Brain microvascular endothelial cell (primary cell): Measurements from ENCODE around the gene GNAS-AS1.

ENCODE experiments used
- DNase-seq: peaks from one replicate; pipeline ENCODE4 v3.0.0-alpha.2; 2020
- H3K27ac ChIP-seq: fragments of 250-450 bp; sonication (Bioruptor Pico); 2 replicates; pipeline ENCODE4 v1.5.1; 2020; ENCODE audit warnings: mild to moderate bottlenecking, moderate library complexity
- H3K27me3 ChIP-seq: fragments of 250-450 bp; sonication (Bioruptor Pico); replicated peaks from 2 replicates; pipeline ENCODE4 v1.5.1; 2020; ENCODE audit warnings: mild to moderate bottlenecking
- H3K36me3 ChIP-seq: fragments of 250-450 bp; sonication (Bioruptor Pico); replicated peaks from 2 replicates; pipeline ENCODE4 v1.5.1; 2020; ENCODE audit warnings: mild to moderate bottlenecking
- H3K4me3 ChIP-seq: 2 replicates; pipeline ENCODE4 v1.5.1; 2011; ENCODE audit warnings: low read depth, mild to moderate bottlenecking, control low read depth, low read length, moderate library complexity
- in situ Hi-C: cut with HindIII; loops from 2 replicates; pipeline ENCODE4 v1.10.0; 2017; ENCODE audit warnings: low sequenced_read_pairs, low pct_ligation_motif_present
- TF ChIP-seq, protein P1 (sequence below): IDR thresholded peaks from 2 replicates; pipeline ENCODE4 v1.5.1; 2011; ENCODE audit warnings: low read depth, mild to moderate bottlenecking, moderate library complexity, low read length, control low read depth, inconsistent platforms; ENCODE audit errors: missing control alignments

GNAS-AS1 gene

DNA sequence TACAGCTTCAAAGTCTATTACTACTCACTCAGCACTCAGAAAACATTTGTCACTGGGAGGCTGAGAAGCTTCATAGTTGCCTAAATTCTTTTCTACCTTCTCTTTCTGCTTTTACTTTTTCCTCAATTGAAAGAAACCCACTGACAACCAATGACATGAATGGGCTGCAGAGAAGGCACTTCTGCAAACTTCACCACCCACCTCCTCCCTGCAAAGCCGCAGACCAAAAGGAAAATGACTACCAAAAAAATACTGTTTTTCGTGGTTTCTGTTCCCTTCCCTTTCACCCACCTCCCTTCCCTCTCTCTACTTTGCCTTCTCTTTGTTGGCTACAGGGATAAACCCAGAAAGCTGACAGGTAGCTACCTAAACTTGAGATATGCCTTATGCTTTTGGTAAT lies 3.2 kb downstream of the GNAS-AS1 start:
- peaks cover 7% of the 10 kb centered on the region for H3K27me3 ChIP-seq
- no peak overlapping the region for H3K4me3 ChIP-seq
- in situ Hi-C loops: loop anchor here (25.0 kb wide), 1 partner anchor 185 kb away; the partner anchor contains the start of gene STX16
- DNase-seq: no peak
- TF ChIP-seq, protein P1, sequence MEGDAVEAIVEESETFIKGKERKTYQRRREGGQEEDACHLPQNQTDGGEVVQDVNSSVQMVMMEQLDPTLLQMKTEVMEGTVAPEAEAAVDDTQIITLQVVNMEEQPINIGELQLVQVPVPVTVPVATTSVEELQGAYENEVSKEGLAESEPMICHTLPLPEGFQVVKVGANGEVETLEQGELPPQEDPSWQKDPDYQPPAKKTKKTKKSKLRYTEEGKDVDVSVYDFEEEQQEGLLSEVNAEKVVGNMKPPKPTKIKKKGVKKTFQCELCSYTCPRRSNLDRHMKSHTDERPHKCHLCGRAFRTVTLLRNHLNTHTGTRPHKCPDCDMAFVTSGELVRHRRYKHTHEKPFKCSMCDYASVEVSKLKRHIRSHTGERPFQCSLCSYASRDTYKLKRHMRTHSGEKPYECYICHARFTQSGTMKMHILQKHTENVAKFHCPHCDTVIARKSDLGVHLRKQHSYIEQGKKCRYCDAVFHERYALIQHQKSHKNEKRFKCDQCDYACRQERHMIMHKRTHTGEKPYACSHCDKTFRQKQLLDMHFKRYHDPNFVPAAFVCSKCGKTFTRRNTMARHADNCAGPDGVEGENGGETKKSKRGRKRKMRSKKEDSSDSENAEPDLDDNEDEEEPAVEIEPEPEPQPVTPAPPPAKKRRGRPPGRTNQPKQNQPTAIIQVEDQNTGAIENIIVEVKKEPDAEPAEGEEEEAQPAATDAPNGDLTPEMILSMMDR: no peak
- no peak overlapping the region for H3K27ac ChIP-seq
- no peaks in the 10 kb centered on the region for H3K36me3 ChIP-seq

DNA sequence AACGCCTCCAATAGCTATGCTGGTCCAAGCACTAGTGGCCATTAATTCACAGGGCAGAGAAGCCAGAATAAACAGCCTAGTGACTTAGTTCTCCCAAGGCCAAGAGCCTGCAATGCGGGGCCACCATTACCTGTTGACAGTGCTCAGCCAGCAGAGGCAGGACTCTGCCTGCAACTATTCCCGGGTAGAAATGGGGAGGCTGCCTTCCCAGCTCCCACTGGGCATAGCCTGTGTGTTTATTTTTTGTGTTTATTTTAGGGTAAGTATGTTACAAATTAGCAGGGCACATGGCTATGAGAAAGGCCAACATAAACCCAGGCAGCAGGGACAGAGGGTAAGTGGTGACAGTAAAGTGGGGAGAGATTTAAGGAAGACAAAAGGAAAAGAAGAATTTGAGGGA lies 5.0 kb downstream of the GNAS-AS1 start:
- TF ChIP-seq, protein P1: no peak
- Histone ChIP-seq H3K27ac (no peak overlapping the region), H3K36me3 (no peaks in the 10 kb centered on the region), H3K27me3 (peaks cover 12% of the 10 kb centered on the region), H3K4me3 (no peak overlapping the region)
- DNase-seq: no peak
- in situ Hi-C loops: loop anchor here (25.0 kb wide), 1 partner anchor 183 kb away; the partner anchor contains the start of gene STX16

DNA sequence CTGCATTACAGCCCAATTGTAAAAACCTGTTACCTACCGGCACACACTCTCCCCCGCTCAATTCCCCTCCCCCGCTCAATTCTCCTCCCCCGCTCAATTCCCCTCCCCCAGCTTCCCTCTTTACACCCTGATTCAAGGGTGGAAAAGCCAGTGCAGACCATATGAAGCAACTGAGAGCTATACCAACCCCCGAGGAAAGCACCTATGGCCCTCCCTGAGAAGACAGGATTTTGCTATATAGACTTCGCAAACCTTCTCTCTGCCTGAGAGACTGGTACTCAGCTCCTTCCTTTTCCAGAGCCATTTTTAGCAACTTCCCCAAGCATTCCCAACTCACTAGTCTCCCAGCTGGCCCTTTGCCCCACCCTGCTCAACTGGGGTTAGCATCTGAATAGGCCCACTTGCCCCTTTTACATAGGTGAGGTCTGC lies 7.6 kb downstream of the GNAS-AS1 start:
- H3K27me3 ChIP-seq: peaks cover 31% of the 10 kb centered on the region

DNA sequence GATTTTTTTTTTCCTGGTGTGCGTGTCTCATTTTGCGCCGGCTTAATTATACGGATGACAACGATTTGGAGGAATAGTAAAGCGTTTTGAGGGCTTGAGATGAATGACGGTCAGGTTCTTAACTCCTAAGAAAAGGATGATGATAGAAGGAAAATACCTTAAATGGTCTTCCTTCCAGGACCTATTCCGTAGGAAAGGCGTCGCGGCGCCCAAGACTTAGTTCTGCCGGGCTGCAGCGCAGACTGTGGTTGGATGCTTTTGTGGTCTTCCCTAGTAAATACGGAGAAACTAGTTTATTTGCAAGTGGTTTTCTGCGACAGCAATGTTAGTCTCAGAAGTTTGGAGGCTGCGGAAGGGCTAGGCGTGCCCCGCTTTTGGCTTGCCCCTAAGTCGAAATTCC lies 8.4 kb downstream of the GNAS-AS1 start:
- Histone ChIP-seq H3K36me3 (no peaks in the 10 kb centered on the region), H3K27ac (no peak overlapping the region), H3K4me3 (no peak overlapping the region), H3K27me3 (peaks cover 31% of the 10 kb centered on the region)
- no peak for DNase-seq
- in situ Hi-C loops: loop anchor here (25.0 kb wide), 1 partner anchor 180 kb away; the partner anchor contains the start of gene STX16
- TF ChIP-seq, protein P1: no peak

More for the DNA sequence above, 7.6 kb downstream of the GNAS-AS1 start:
- DNase-seq: no peak
- no peak overlapping the region for H3K27ac ChIP-seq
- in situ Hi-C loops: loop anchor here (25.0 kb wide), 1 partner anchor 181 kb away; the partner anchor contains the start of gene STX16
- H3K4me3 ChIP-seq: no peak overlapping the region
- H3K36me3 ChIP-seq: no peaks in the 10 kb centered on the region
- TF ChIP-seq, protein P1: no peak

DNA sequence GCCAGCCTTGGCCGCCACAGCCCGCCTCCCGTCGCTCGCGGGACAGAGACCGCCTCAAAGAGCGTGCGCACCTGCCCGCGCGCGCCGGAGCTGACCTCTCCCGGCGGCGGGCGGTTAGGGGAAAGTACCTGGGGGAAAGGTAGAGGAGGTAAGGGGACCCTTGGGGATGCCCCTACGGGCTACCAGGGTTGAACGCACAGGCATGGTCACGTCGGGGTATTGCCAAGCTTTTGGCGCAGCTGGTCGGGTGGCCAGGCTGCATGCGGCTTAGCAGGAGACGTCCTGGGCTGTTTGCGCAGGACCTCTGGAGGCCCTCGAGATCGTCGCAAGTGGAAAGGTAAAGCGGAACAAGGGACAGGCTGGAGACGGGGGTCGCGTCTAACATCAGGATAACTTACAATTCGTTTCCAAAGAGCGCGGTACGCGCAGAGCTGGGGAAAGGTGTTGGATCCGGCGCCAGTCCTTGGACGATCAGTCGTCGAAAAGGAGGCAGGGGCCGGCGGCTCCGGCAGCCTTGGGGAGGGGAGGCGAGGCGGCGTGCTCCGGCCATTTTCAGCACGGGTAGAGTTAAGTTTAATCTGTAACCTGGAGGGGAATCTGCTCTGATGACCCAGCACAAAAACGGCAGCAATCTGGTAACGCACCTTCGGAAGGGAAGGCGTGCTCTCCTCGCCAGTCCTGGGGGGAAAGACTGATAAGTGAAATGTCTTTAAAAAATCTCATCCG lies 9.0 kb downstream of the GNAS-AS1 start:
- DNase-seq: no peak
- Histone ChIP-seq H3K4me3 (no peak overlapping the region), H3K36me3 (no peaks in the 10 kb centered on the region), H3K27ac (no peak overlapping the region), H3K27me3 (peaks cover 31% of the 10 kb centered on the region)
- in situ Hi-C loops: loop anchor here (25.0 kb wide), 1 partner anchor 179 kb away; the partner anchor contains the start of gene STX16
- TF ChIP-seq, protein P1: no peak
